GM18519 (cell line): ENCODE measurements around the gene SLC51B.
"Not testable (repeated sequence)": the region's sequence is repeated elsewhere in the genome, so short reads cannot be mapped to it uniquely, and the experiment has no call there.

Experiments
- ATAC-seq: cut with Tn5 transposase; IDR thresholded peaks from one replicate; pipeline ENCODE4 v1.9.1; 2021; ENCODE audit warnings: mild to moderate bottlenecking, moderate library complexity; ENCODE audit not compliant: unreplicated experiment, low FRiP score

Gene SLC51B

GRCh38 chr15:65062726-65063125 lies 17.5 kb downstream of the SLC51B start:
- ATAC-seq = no peak

- no peak for ATAC-seq
Observed at GRCh38 chr15:65066001-65066634, 20.9 kb downstream of the SLC51B start.

- no peak for ATAC-seq
Observed at GRCh38 chr15:65066635-65067316, 21.6 kb downstream of the SLC51B start.

- ATAC-seq = no peak
Observed at GRCh38 chr15:65067317-65067644, 22.1 kb downstream of the SLC51B start.

GRCh38 chr15:65067645-65068402 lies 22.6 kb downstream of the SLC51B start, which contains the start of gene RASL12:
TSS of gene RASL12 (minus strand) at chr15:65067991. CDS start at chr15:65067835, 156 bp downstream.
- ATAC-seq = no peak

- ATAC-seq = no peak
Observed at GRCh38 chr15:65068403-65068788, 23.2 kb downstream of the SLC51B start.

- ATAC-seq = no peak
Observed at GRCh38 chr15:65069179-65069578, 24.0 kb downstream of the SLC51B start.

GRCh38 chr15:65069779-65070546 lies 24.8 kb downstream of the SLC51B start:
- ATAC-seq = no peak

GRCh38 chr15:65071381-65071811 lies 26.2 kb downstream of the SLC51B start:
- no peak for ATAC-seq

GRCh38 chr15:65072027-65072426 lies 26.8 kb downstream of the SLC51B start:
- ATAC-seq = no peak

GRCh38 chr15:65072617-65073016 lies 27.4 kb downstream of the SLC51B start:
- no peak for ATAC-seq

- ATAC-seq = not testable (repeated sequence)
Observed at GRCh38 chr15:65074946-65075345, 29.8 kb downstream of the SLC51B start.

- ATAC-seq = not testable (repeated sequence)
Observed at GRCh38 chr15:65075607-65076395, 30.6 kb downstream of the SLC51B start.

- ATAC-seq = no peak
Observed at GRCh38 chr15:65076486-65077290, 31.5 kb downstream of the SLC51B start, which contains the start of gene KBTBD13. TSS of gene KBTBD13 (plus strand) at chr15:65076746. CDS start at chr15:65076816, 70 bp downstream.

GRCh38 chr15:65077291-65077980 lies 32.2 kb downstream of the SLC51B start:
- ATAC-seq = no peak

- no peak for ATAC-seq
Observed at GRCh38 chr15:65077981-65078352, 32.8 kb downstream of the SLC51B start.

- ATAC-seq = no peak
Observed at GRCh38 chr15:65079580-65079979, 34.4 kb downstream of the SLC51B start.

- ATAC-seq = no peak
Observed at GRCh38 chr15:65081270-65081669, 36.1 kb downstream of the SLC51B start.

GRCh38 chr15:65081758-65082157 lies 36.6 kb downstream of the SLC51B start:
- ATAC-seq = no peak
